ENCODE data around the gene ARHGEF12. TPM values are rescaled to one million over a fixed set of nuclear protein-coding genes. Genes with fewer than 3 reads are reported as not detected.

ARHGEF12 gene
- total RNA-seq, 1 experiment from 2014 or later, result 27.5 TPM

DNA sequence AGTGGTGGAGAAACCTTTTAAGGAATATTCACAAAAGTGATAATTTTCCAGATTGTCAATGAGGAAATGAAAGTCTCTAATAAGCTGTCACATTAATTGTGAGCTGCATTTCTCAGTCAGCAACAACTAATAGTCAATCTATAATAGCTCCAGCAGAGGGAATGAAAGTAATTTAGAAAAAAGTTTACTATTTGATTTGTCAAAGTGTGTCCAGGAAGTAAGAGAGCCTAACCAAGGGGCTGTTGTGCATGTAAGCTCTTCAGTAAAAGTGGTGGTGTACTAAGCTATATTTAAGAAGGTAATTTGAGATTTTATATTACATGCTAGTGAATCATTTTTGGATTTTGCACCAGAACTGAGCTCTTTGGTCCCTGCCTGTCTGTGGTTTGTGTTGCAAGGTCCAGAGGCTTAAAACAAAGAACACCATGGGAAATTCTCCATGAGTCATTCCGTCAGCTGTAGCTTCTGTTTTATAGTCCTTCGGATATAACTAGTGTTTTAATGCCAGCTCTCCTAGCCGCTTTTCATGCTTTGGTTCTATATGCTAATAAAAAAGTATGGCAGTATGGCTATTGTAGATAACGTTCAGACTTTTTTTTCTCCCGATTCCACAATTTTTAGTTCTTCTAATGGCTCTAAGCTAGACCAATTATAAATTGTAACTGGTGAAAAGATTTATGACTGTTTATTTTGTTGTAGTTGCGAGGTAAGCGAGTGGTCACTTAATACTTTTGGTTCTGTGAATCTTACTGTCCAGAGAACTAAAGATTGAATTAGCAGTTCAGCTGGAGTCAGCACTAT, 64.6 kb downstream of the ARHGEF12 start:
- no peak for DNase-seq (ENCODE audit: low spot score)
- in situ Hi-C loops (cut with HindIII; ENCODE audit: low sequenced_read_pairs), result no loop called here

DNA sequence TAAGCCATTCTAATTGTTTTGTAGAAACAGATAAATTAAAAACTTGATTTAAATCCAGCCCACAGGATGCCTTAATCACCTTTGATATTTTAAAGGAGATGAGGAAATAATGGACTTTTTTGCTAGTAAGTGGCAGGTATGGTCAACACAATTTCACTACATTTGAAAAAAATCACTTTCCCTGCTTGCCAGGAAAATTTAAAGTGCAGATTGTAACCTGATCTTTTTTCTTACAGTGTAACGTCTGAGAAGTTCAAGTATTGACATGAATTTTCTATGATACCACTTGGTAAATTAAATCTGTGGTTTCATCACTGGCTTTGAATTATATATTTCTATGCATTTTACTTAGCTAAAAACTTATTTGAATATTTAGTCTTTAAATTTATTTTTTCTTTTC, 65.3 kb downstream of the ARHGEF12 start:
- DNase-seq (ENCODE audit: low spot score), result no peak
- in situ Hi-C loops (cut with HindIII; ENCODE audit: low sequenced_read_pairs), result no loop called here

DNA sequence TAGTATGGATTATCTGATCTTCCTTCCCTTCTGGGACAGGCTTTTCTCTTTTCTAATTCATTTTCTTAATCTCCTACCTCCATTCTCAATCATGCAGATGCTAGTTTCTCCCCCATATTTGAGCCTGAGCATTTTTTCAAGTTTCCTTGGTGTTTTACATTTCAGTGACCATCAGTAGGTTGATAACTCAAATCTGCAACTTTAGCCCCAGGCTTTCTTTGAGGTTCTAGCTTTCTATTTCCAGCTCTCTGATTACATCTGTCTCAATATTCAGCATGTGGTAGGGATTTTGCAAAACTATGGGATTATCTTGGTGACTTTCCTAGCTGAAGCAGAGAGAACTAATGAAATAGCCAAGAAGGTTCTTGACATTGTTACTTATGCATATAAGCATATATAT, 67.8 kb downstream of the ARHGEF12 start:
- no peak for DNase-seq (ENCODE audit: low spot score)
- in situ Hi-C loops (cut with HindIII; ENCODE audit: low sequenced_read_pairs), result no loop called here

DNA sequence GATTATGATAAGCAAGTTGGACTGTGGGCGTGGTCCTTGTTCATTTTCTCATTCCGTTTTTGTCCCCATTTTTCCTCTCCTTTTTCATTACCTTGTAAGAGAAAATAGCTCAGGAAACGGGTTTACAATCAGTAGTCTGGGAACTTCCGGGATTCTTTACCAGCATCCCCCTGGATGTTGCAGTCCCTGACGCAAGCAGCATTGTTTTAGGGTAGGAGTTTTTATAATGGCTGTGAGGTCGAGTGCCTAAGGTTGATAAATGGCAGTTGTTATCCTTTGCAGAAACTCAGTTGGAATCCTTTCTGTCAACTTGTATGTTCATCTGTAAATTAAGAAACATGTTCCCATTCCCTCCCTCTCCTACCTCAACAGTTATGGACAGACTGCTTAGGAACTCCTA, 68.3 kb downstream of the ARHGEF12 start:
- in situ Hi-C loops (cut with HindIII; ENCODE audit: low sequenced_read_pairs), result no loop called here
- no peak for DNase-seq (ENCODE audit: low spot score)

DNA sequence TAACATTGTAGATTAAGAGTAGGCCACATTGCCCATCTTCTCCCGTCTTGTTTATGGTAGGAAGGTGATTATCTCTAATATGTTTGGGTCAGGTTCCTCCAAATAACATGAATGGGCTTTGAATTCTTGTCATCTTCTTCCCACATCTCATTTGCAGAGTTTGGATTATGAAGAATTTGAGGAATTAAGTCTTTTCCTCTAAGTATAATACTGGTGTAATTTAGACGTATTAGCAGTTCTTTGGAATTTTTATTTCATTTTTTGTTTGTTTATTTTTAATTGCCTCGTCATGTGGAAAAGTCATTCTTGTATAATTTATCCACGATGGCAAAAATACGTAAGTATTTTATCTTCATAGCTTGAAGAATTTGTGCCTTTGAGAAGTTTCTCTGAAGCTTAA, 73.4 kb downstream of the ARHGEF12 start:
- in situ Hi-C loops (cut with HindIII; ENCODE audit: low sequenced_read_pairs), result no loop called here

DNA sequence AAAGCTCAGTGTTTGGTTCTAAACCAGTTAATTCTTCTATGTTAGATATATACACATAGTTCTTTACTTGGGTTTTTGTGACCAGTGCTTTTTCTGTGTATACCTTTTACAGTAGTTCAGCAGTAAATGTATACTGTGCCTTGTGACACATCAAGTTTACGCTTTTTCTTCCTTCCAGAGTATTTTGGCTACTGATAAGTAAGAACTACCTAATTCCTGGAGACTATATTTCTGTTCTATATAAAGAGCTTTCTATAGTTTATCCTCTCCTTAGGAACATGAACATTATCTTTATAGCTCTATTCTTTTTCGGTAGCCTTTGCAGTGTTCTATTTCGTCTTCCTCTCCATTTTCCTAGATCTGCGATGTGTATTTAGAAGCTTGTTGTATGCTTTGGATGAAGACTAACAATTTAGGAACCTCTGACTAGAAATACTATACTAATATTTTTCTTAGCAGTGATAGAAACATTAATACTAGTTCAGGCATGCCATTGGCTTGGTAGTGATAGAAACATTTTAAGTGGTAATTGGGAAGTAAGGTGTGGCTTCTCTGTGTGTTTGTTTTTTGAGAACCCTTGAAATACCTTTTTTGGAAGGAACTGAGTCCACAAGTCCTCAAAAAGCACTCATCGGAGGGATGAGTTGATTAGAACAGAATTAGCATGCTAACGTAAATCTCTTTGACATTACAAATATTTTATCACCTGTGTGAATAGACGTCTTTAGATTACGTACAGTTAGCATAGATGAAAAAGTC, 74.6 kb downstream of the ARHGEF12 start:
- DNase-seq (ENCODE audit: low spot score), result no peak
- in situ Hi-C loops (cut with HindIII; ENCODE audit: low sequenced_read_pairs), result no loop called here

More for the DNA sequence above, 73.4 kb downstream of the ARHGEF12 start:
- no peak for DNase-seq (ENCODE audit: low spot score)

DNA sequence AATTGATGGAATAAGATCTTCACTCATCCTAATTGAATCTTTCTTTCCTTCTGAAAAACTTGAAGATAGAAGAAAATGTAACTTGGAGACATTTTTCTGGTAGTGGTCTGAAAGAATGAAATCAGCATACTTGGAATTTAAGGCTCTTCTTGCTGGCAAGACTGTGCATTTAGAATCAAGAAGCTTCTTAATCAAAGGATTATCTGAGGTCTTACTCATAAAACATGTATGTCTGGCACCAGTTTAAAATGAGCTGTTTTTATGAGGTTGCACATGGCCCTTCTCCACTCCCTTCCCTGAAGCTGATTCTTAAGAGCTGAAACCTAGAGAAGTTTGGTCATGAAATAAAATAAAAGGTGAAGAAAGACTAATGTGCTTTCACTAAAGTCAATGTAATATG, 77.3 kb downstream of the ARHGEF12 start:
- in situ Hi-C loops (cut with HindIII; ENCODE audit: low sequenced_read_pairs), result no loop called here
- no peak for DNase-seq (ENCODE audit: low spot score)

DNA sequence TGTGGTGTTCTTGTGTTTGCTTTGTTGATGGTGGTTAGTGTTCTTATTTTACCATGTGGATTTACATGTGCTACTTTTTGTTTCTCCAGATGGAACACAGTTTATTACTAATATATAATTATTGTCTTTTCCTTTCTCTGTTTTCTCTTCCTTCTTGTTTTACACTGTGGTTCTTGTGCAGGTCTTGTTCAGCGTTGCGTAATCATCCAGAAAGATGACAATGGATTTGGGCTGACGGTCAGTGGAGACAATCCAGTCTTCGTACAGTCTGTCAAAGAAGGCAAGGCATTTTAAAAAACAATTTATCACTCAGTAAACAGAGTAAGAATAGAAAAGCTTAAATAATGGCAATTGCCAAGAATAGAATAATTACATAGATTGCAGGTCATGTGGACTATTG, 84.4 kb downstream of the ARHGEF12 start:
- in situ Hi-C loops (cut with HindIII; ENCODE audit: low sequenced_read_pairs), result no loop called here
- DNase-seq (ENCODE audit: low spot score), result no peak

DNA sequence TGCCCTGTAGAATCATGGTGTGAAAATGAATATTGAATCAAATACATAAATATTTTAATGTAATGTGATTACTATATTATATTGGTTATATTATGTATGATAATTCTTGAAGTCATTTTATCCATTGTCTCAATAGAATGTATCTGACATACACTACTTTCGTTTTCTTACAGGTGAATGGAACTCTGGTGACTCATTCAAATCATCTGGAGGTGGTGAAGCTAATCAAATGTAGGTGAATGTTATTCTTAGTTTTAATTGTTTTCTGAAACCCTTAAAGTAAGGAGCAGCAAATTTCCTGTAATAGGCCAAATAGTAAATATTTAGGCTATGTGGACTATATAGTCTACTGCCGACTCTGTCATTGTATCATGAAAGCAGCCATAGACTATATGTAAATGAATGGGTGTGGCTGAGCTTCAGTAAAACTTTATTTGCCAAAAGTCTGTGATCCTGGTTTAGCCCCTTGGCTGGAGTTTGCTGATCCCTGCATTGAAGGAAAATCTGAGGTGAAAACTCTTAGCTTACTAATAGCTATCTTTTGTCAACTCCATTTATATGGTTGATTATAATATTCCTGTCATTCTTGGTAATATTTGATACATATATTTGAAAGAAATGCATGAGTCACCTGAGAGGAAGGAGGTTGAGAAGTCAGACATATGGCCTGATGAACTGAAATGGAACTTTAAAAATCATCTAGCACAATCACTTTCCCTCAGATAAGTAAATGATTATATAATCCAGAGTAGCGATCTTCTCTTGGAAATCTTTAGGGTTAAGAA, 88.2 kb downstream of the ARHGEF12 start:
- no peak for DNase-seq (ENCODE audit: low spot score)
- in situ Hi-C loops (cut with HindIII; ENCODE audit: low sequenced_read_pairs), result no loop called here

DNA sequence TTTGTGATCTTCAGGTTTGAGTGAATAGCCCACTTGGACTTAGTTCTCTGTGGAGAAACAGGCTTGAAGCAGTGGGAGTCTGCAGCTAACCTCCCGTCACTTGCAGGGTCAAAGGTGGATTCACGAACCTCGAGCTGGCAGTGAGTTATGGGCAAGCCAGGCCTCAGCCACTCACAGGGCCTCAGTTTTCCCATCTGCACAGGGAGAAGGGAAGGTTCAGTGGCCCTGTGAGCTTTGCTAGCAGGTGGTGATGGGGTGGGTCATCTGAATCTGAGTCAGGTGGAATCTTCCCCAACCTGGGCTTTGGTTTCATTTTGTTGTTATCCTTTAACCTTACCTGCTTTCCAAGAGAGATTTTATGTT, 88.7 kb downstream of the ARHGEF12 start:
- in situ Hi-C loops (cut with HindIII; ENCODE audit: low sequenced_read_pairs), result no loop called here
- no peak for DNase-seq (ENCODE audit: low spot score)

DNA sequence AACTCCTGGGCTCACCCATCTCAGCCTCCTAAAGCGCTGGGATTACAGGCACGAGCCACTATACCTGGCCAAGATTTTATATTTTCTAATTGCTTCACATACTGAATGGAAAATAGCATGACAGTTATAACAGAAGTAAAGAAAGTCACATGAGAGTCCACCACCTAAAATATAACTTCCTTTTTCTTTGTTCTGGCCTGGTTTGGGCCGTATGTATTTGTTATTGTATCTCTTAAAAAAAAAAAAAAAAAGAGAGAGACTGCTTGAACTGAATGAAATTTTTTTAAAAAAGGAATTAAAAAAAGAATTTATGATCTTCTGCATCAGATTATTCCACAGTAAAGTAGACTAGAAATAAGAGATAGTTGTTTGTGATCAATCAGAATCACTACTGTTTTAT, 89.3 kb downstream of the ARHGEF12 start:
- in situ Hi-C loops (cut with HindIII; ENCODE audit: low sequenced_read_pairs), result no loop called here
- no peak for DNase-seq (ENCODE audit: low spot score)

DNA sequence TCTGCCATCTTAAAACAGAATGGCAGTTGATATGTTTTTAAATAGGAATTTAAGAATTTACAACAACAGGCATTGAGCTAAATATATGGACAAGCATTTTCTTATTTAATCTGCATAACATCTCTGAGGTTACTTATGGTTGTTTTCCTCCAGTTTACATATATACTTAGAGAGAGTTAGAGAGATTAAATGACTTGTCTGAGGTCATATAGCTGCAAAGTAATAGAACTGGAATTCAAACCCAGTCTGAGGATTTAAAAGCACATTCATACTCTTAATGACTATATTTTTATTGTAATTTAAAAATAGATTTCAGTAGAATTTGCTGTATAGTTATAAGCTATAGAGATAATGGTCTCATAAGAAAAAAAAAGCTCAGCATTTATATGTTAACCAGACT, 93.9 kb downstream of the ARHGEF12 start:
- in situ Hi-C loops (cut with HindIII; ENCODE audit: low sequenced_read_pairs), result no loop called here
- DNase-seq (ENCODE audit: low spot score), result no peak

DNA sequence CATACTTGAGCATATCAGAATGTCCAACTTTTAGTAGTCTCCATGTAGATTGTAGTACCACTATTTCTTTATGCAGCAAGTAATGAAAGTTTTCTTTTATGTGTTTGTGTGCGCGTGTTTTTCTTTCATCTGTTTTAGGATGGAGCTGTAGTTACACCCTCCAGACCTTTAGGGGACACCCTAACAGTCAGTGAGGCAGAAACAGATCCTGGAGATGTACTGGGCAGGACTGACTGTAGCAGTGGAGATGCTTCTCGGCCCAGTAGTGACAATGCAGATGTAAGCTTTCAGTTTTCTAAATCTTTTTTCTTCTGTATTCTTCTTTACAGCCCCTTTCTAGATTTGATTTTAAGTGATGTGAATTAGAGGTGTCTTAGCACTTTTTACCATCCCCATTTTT, 95.4 kb downstream of the ARHGEF12 start:
- in situ Hi-C loops (cut with HindIII; ENCODE audit: low sequenced_read_pairs), result no loop called here
- DNase-seq (ENCODE audit: low spot score), result no peak

DNA sequence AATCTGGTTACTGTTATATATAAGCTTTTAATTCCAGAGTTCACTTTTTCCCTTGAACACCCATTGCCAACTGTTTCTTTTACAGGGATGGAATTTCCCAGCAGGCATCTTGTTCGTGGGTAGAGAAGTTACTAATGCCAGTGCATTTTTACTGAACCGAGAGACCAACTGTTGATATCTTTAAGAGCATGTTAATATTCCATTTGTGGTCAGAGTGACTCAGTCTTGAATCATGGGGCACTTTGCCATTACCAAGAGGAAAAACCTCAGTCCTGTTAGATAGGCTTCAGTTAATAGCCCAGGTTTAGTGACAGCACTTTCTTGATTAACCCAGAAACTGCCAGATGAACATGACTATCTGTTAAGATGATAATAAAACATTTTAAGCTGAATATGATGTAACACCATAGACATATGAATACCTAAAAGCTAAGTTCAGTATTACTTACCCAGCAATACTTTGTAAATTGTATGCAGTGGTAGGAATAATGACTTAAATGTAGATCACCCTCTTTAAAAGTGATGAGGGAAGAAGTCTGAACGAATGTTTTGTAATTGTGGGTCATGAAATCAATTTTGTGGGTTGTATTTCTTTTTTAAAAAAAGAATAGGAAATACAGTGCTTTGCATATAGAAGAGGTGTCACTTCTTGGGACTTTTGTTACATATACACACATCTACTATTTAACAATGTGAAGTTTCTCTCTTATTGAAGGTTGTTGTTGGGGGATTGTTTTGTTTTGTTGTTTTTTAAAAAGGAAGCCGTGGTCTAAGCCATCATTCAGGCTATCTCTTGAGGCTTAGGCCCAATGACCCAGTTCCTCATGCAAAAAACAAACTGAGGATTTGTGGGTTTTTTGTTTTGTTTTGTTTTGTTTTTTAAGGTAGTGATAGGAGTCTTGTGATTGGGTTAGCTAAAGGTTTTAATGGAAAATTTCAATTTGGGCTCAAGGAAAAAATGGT, 96.1 kb downstream of the ARHGEF12 start:
- DNase-seq (ENCODE audit: low spot score), result no peak
- in situ Hi-C loops (cut with HindIII; ENCODE audit: low sequenced_read_pairs), result no loop called here

DNA sequence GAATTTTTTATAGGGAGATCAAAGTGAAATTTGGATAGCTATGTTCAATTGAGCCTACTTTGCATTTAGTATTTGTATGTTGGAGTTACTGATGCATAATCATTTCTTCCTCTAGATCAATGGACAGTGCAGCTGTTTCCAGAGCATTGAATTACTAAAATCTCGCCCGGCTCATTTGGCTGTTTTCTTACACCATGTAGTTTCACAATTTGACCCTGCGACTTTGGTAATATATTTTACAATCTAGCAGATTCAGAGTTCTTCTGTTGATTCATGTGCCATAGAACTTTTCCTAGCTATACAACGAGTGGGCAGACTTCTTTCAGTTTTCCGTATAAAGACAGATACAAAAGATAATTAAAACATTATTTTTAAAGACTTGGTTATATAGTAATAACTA, 105.4 kb downstream of the ARHGEF12 start:
- in situ Hi-C loops (cut with HindIII; ENCODE audit: low sequenced_read_pairs), result no loop called here
- no peak for DNase-seq (ENCODE audit: low spot score)

DNA sequence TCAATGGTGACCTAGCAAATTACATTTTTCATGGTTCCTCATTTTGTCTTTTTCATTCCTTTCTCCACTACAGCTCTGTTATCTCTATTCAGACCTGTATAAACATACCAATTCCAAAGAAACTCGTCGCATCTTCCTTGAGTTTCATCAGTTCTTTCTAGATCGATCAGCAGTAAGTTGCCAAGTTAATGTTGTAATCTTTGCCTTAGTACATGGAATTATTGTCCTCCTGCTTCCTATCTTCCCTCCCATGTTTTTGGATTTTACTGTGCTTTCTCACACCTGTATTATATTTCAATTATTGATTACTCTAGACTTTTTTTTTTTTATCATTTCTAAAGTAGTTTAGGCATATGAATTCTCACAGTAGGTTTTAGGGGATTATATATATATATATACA, 105.8 kb downstream of the ARHGEF12 start:
- DNase-seq (ENCODE audit: low spot score), result no peak
- in situ Hi-C loops (cut with HindIII; ENCODE audit: low sequenced_read_pairs), result no loop called here

DNA sequence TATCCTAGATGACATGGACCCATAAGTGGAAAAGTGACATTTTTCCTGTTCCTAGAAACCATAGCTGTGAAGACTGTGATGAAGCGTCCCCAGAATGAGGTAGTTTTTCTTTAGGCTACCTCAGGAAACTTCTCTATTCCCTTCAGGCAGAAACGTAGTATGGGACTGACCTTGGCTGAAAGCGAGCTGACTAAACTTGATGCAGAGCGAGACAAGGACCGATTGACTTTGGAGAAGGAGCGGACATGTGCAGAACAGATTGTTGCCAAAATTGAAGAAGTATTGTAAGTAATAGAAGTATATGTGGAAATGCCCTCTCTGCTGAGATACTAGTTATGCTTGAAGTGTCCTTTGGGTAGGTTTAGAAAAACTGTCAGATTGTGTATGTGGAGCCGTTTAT, 110.6 kb downstream of the ARHGEF12 start:
- in situ Hi-C loops (cut with HindIII; ENCODE audit: low sequenced_read_pairs), result no loop called here
- DNase-seq (ENCODE audit: low spot score), result no peak

DNA sequence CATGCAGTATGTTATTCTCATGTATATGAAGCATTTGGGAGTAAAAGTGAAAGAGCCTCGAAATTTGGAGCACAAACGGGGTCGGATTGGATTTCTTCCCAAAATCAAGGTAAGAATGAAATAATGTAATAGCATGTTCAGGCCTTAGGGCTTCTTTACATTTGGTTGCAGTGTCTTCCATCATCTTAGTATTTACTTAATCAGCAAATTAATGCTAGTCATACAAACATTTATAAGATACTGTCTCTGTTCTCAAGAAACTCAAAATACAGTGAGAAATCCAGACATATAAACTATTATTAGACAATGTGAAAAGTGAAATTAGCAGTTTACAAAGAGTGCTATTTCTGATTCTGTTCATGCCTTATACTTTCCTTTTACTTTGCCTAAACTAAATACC, 112.0 kb downstream of the ARHGEF12 start:
- no peak for DNase-seq (ENCODE audit: low spot score)
- in situ Hi-C loops (cut with HindIII; ENCODE audit: low sequenced_read_pairs), result no loop called here

DNA sequence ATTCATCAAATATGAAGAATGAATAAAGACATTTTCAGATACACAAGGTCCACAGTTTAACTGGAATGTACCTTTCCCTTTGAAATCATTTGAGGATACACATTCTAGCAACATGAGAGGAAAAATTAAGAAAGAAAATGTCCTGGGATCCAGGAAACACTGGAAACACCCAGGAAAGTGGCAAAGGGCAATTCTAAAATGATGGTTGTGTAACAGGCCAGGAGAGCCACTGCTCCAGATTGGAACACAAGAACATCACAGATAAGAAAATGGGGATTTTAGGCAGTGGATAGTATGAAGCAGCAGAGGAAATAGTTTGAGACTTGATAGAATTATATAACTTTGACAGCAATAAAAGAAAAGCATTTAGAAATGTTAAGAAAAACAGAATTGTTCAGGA, 119.3 kb downstream of the ARHGEF12 start:
- in situ Hi-C loops (cut with HindIII; ENCODE audit: low sequenced_read_pairs), result no loop called here
- no peak for DNase-seq (ENCODE audit: low spot score)

All from G401 (cell line).